ENCODE results near the gene MARCKS.

The MARCKS gene

GRCh38 chr6:113888956-113889630 is 31.9 kb downstream of the MARCKS start:
- DNase-seq (ENCODE audit: low spot score): no peak
- in situ Hi-C loops (cut with MboI; ENCODE audit: low sequenced_read_pairs, unreplicated experiment): loop anchor here (25.0 kb wide), 1 partner anchor 1702 kb away; no protein-coding TSS in a partner anchor
- no peak for TF ChIP-seq CTCF (IDR thresholded peaks at IDR 0.05; ENCODE audit: borderline replicate concordance, control extremely low read depth, extremely low read depth, insufficient read depth, missing control alignments)

- no peak for DNase-seq (ENCODE audit: low spot score)
- in situ Hi-C loops (cut with MboI; ENCODE audit: low sequenced_read_pairs, unreplicated experiment): loop anchor here (25.0 kb wide), 1 partner anchor 1706 kb away; no protein-coding TSS in a partner anchor
- no peak for TF ChIP-seq CTCF (IDR thresholded peaks at IDR 0.05; ENCODE audit: borderline replicate concordance, control extremely low read depth, extremely low read depth, insufficient read depth, missing control alignments)
These were observed 36.3 kb downstream of the MARCKS start for GRCh38 chr6:113893451-113893850.

- in situ Hi-C loops (cut with MboI; ENCODE audit: low sequenced_read_pairs, unreplicated experiment): loop anchor here (25.0 kb wide), 1 partner anchor 1707 kb away; no protein-coding TSS in a partner anchor
- DNase-seq (ENCODE audit: low spot score): no peak
- no peak for TF ChIP-seq CTCF (IDR thresholded peaks at IDR 0.05; ENCODE audit: borderline replicate concordance, control extremely low read depth, extremely low read depth, insufficient read depth, missing control alignments)
These were observed 36.7 kb downstream of the MARCKS start for GRCh38 chr6:113893866-113894265.

GRCh38 chr6:113894712-113895674 is 37.8 kb downstream of the MARCKS start:
- in situ Hi-C loops (cut with MboI; ENCODE audit: low sequenced_read_pairs, unreplicated experiment): loop anchor here (25.0 kb wide), 1 partner anchor 1708 kb away; no protein-coding TSS in a partner anchor
- DNase-seq (ENCODE audit: low spot score): no peak
- TF ChIP-seq CTCF (IDR thresholded peaks at IDR 0.05; ENCODE audit: borderline replicate concordance, control extremely low read depth, extremely low read depth, insufficient read depth, missing control alignments): no peak

DNA sequence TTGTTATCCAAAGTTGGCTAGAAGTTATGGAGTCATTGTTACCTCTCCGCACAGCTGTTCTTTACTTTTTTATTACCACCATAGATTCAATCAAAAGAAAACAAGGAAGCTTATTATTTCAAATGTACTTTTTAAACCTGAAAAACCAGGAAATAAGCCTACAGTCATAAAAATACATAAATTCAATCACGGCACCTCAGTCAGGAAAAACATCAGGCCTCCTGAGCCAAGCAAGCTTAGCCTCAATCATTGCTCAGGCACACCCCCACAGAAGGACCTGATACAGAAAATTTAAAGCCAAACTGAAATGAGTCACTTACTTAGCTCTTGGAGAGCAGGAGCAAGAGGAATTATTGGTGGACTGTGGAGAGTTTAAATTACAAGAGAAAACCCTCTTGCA is 44.3 kb downstream of the MARCKS start:
- no peak for TF ChIP-seq CTCF (IDR thresholded peaks at IDR 0.05; ENCODE audit: borderline replicate concordance, control extremely low read depth, extremely low read depth, insufficient read depth, missing control alignments)
- in situ Hi-C loops (cut with MboI; ENCODE audit: low sequenced_read_pairs, unreplicated experiment): loop anchor here (10.0 kb wide), 1 partner anchor 1117 kb away; no protein-coding TSS in a partner anchor
- no peak for DNase-seq (ENCODE audit: low spot score)

DNA sequence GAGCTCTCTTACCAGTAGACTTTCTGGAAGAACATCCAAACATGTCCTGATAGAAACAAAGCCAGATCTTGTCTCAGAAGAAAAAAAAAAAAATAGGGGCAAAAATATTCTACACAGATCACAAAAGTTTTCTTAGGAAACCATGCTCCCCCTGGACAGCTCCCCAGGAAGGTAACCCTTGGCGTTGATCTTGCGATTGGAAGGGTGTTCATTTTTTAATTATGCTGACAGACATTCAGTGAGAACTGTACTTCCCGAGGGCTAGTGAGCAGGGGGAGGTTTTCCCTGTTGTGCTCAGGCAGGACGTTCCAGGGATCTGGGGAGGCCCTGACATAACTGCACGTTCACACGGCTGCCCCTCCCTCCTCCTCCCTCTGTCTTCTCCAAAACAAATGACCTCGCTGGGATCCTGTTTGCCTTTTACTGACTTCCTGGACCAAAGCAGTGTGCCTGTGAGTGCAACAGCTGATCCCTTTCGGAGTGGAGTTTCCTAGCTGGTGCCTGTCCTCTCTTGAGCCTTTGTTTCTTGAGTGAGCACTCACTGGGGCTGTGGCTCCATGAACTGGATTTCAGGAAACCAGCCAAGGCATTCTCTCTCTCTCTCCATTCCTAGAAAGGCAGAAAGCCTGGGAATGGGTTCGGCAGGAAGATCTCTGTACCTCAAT is 46.7 kb downstream of the MARCKS start:
- no peak for DNase-seq (ENCODE audit: low spot score)

More for the DNA sequence above, 46.7 kb downstream of the MARCKS start:
- TF ChIP-seq CTCF (IDR thresholded peaks at IDR 0.05; ENCODE audit: borderline replicate concordance, control extremely low read depth, extremely low read depth, insufficient read depth, missing control alignments): no peak
- in situ Hi-C loops (cut with MboI; ENCODE audit: low sequenced_read_pairs, unreplicated experiment): loop anchor here (10.0 kb wide), 1 partner anchor 1119 kb away; no protein-coding TSS in a partner anchor
